Lung microvascular endothelial cell (primary cell): ENCODE measurements around the gene DOCK11. TPM values are rescaled to one million over a fixed set of nuclear protein-coding genes. Genes with fewer than 3 reads are reported as not detected.

Experiments
- DNase-seq, 2 donors: peaks; one replicate each; pipeline versions ENCODE4 v3.0.0 to v3.0.0-alpha.2; 2010; ENCODE audit warnings: low read depth in 2 of 2
- total RNA-seq: library from RNA; depleted of rRNA; stranded (reverse); fragments of >200 nt; gene quantifications from 2 replicates; pipeline ENCODE4 v1.2.1, GENCODE V29; 2014

The DOCK11 gene
- total RNA-seq, 1 donor from 2014 or later: 0.20 TPM

GRCh38 chrX:118626346-118626745, 130.7 kb downstream of the DOCK11 start:
- DNase-seq: no peak

- DNase-seq: peak; percentile 5 to 38
These were observed 131.6 kb downstream of the DOCK11 start for GRCh38 chrX:118627084-118627758.

GRCh38 chrX:118630848-118631247, 135.2 kb downstream of the DOCK11 start:
- no peak for DNase-seq

- no peak for DNase-seq
These were observed 136.0 kb downstream of the DOCK11 start for GRCh38 chrX:118631586-118631985.

GRCh38 chrX:118632862-118633261, 137.2 kb downstream of the DOCK11 start:
- no peak for DNase-seq

- no peak for DNase-seq
These were observed 137.9 kb downstream of the DOCK11 start for GRCh38 chrX:118633530-118633929.

GRCh38 chrX:118634336-118634735, 138.7 kb downstream of the DOCK11 start:
- DNase-seq: no peak

GRCh38 chrX:118637997-118638396, 142.4 kb downstream of the DOCK11 start:
- peak; percentile 2 to 24 for DNase-seq

GRCh38 chrX:118644378-118644777, 148.8 kb downstream of the DOCK11 start:
- DNase-seq: peak; percentile 67 to 75

- peak in 1 of 2 donors; percentile 30 for DNase-seq
These were observed 157.1 kb downstream of the DOCK11 start for GRCh38 chrX:118652717-118653116.

GRCh38 chrX:118654331-118654730, 158.7 kb downstream of the DOCK11 start:
- DNase-seq: no peak

- peak in 1 of 2 donors; percentile 12 for DNase-seq
These were observed 160.1 kb downstream of the DOCK11 start for GRCh38 chrX:118655561-118656246.

GRCh38 chrX:118657413-118657812, 161.8 kb downstream of the DOCK11 start:
- no peak for DNase-seq

- no peak for DNase-seq
These were observed 164.5 kb downstream of the DOCK11 start for GRCh38 chrX:118660085-118660484.

- DNase-seq: no peak
These were observed 169.6 kb downstream of the DOCK11 start for GRCh38 chrX:118665204-118665603.

GRCh38 chrX:118666521-118666920, 170.9 kb downstream of the DOCK11 start:
- DNase-seq: no peak

GRCh38 chrX:118669435-118669834, 173.8 kb downstream of the DOCK11 start:
- no peak for DNase-seq

- no peak for DNase-seq
These were observed 179.8 kb downstream of the DOCK11 start for GRCh38 chrX:118675326-118675965.

GRCh38 chrX:118675966-118676349, 180.3 kb downstream of the DOCK11 start:
- DNase-seq: no peak

GRCh38 chrX:118677318-118677717, 181.7 kb downstream of the DOCK11 start:
- DNase-seq: no peak

- DNase-seq: peak in 1 of 2 donors; percentile 3
These were observed 183.7 kb downstream of the DOCK11 start for GRCh38 chrX:118679290-118679689.

- DNase-seq: no peak
These were observed 186.8 kb downstream of the DOCK11 start for GRCh38 chrX:118682258-118683014.
